Common myeloid progenitor, CD34-positive (primary cell): Measurements from ENCODE around the gene EFNA5.

Source experiments
- CTCF ChIA-PET: fragments of 350-600 bp; sonication (Branson Sonifier 250); formaldehyde crosslinking; loops from one replicate; lab custom pipeline; 2021; ENCODE audit warnings: antibody characterized with exemption; lab: Charles Lee
- POLR2A ChIA-PET: fragments of 350-600 bp; sonication (Branson Sonifier 250); formaldehyde crosslinking; loops from one replicate; lab custom pipeline; 2021; ENCODE audit warnings: antibody characterized with exemption; lab: Charles Lee
- DNase-seq, 3 donors: peaks; one replicate each; pipeline versions ENCODE4 v3.0.0 to v3.0.0-alpha.2; 2013
- H3K27ac ChIP-seq, 2 experiments: 1 replicate in 1 of 2; 2 replicates in 1 of 2; pipeline ENCODE4 v1.7.0; 2013; ENCODE audit warnings: inconsistent platforms in 2 of 2, low read length in 2 of 2, mild to moderate bottlenecking in 2 of 2, low read depth in 1 of 2, moderate library complexity in 1 of 2; ENCODE audit not compliant: severe bottlenecking in 2 of 2, insufficient read depth in 1 of 2, poor library complexity in 1 of 2
- H3K27me3 ChIP-seq, 5 experiments: replicated peaks in 2 of 5; 1 replicate in 3 of 5; 2 replicates in 2 of 5; pipeline versions ENCODE4 v1.6.1 to v1.7.0; 2013; ENCODE audit warnings: low read length in 4 of 5, mild to moderate bottlenecking in 2 of 5, moderate library complexity in 2 of 5, inconsistent platforms in 1 of 5; ENCODE audit not compliant: insufficient read depth in 5 of 5, control insufficient read depth in 4 of 5
- H3K36me3 ChIP-seq, 4 experiments: 1 replicate in 2 of 4; 2 replicates in 2 of 4; pipeline versions ENCODE4 v1.6.1 to v1.7.0; 2013; ENCODE audit warnings: low read length in 3 of 4, control low read depth in 1 of 4, mild to moderate bottlenecking in 1 of 4; ENCODE audit not compliant: control insufficient read depth in 4 of 4, insufficient read depth in 4 of 4
- H3K4me1 ChIP-seq, 4 experiments: 1 replicate in 3 of 4; 2 replicates in 1 of 4; pipeline versions ENCODE4 v1.6.1 to v1.7.1; 2013; ENCODE audit warnings: low read length in 3 of 4, mild to moderate bottlenecking in 3 of 4, control low read depth in 1 of 4, inconsistent platforms in 1 of 4, moderate library complexity in 1 of 4; ENCODE audit not compliant: control insufficient read depth in 4 of 4, insufficient read depth in 4 of 4; ENCODE audit errors: control extremely low read depth in 1 of 4
- H3K4me3 ChIP-seq, 7 experiments: 1 replicate in 4 of 7; 2 replicates in 3 of 7; pipeline versions ENCODE4 v1.5.1 to v1.7.0; 2013; ENCODE audit warnings: mild to moderate bottlenecking in 7 of 7, low read length in 6 of 7, moderate library complexity in 6 of 7, inconsistent platforms in 2 of 7, low read depth in 2 of 7, control low read depth in 1 of 7; ENCODE audit not compliant: insufficient read depth in 4 of 7, control insufficient read depth in 1 of 7; ENCODE audit errors: extremely low read depth in 1 of 7
- H3K9me3 ChIP-seq, 5 experiments: 1 replicate in 4 of 5; 2 replicates in 1 of 5; pipeline versions ENCODE4 v1.6.1 to v1.7.1; 2013; ENCODE audit warnings: low read length in 4 of 5, mild to moderate bottlenecking in 2 of 5, inconsistent platforms in 1 of 5, low read depth in 1 of 5, moderate library complexity in 1 of 5; ENCODE audit not compliant: control insufficient read depth in 4 of 5, insufficient read depth in 2 of 5; ENCODE audit errors: control extremely low read depth in 1 of 5
- WGBS: methylation state at CpG from one replicate; pipeline ENCODE4 v1.1.5; 2013; ENCODE audit not compliant: insufficient coverage; 5-methylcytosine and 5-hydroxymethylcytosine counted together

EFNA5 gene

DNA sequence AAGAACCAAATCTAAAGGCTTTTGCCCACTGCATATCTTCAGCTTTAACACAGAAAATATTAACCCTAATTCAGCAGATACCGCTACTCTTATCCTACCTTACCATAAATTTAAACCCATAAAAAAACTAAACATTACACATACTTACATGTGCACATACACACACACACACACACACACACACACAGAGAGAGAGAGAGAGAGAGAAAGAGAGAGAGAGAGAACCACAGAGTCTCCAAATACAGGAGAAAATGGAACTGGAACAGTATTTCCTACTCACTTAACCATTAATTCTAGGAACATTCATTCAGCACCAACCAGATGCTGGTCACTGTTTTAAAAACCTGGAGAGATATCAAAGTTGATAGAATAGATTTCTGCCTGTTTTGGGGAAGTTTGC, 53.7 kb downstream of the EFNA5 start:
- no peak overlapping the region for H3K4me3 ChIP-seq
- no peaks in the 10 kb centered on the region for H3K4me1 ChIP-seq
- POLR2A ChIA-PET = no interaction called here
- H3K36me3 ChIP-seq = no peaks in the 10 kb centered on the region
- 80% methylated on average over 1 of the region's 1 CpG for WGBS
- no peaks in the 10 kb centered on the region for H3K9me3 ChIP-seq
- H3K27me3 ChIP-seq = no peaks in the 10 kb centered on the region
- CTCF ChIA-PET = interaction anchor here (1.2 to 1.4 kb wide), 2 partner anchors 13 to 14 kb away, joined by 3 read pairs; no protein-coding TSS in a partner anchor
- no peak overlapping the region for H3K27ac ChIP-seq
- DNase-seq = no peak

DNA sequence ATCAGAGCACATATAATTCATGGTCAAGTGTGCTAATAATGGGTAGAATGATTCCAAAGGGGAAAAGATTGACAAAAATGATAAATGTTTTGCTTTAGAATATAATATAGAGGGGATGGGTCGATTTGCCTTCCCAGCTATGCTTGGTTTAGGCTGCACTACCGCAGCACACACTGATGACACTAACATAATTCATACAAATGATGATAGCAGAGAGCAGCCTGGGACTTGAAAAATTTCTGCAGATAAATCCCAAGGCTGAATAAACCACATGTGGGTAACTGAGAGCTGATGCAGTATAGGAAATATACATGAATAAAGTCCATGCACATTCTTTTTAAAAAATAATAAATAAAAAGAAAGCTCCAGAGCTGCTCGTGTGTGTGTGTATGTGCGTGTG, 54.5 kb downstream of the EFNA5 start:
- no peak for DNase-seq
- no peak overlapping the region for H3K27ac ChIP-seq
- no peaks in the 10 kb centered on the region for H3K9me3 ChIP-seq
- H3K4me3 ChIP-seq = no peak overlapping the region
- no peaks in the 10 kb centered on the region for H3K36me3 ChIP-seq
- CTCF ChIA-PET = interaction anchor here (1.2 to 1.4 kb wide), 2 partner anchors 12 to 14 kb away, joined by 3 read pairs; no protein-coding TSS in a partner anchor
- WGBS = no CpG with 5 or more reads among the region's 4 CpGs
- H3K27me3 ChIP-seq = no peaks in the 10 kb centered on the region
- POLR2A ChIA-PET = no interaction called here
- H3K4me1 ChIP-seq = no peaks in the 10 kb centered on the region

DNA sequence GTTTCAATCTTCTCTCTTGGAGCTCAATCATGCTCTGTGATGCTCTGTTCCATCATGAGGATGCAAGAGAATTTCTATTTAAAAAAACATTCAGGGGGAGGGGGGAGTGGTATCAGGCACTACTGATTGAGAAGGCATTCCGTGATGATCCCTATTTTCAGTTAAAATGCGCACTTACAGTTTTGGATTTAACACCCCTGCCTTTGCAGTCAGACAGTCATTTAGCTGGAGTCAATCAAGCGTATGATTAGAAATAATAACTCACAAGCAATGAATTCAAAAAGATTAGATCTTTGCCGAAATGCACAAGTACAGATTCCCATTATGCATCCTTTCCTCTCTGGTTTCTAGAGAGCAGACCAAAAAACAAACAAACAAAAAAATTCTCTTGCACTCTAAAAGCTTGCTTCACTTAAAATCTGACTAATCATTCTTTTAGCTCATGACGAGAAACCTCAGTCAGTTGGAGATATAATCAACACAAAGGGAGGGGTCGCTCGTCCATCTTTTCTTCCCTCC, 55.4 kb downstream of the EFNA5 start:
- CTCF ChIA-PET = no interaction called here
- Histone ChIP-seq H3K27me3 (no peaks in the 10 kb centered on the region), H3K9me3 (no peaks in the 10 kb centered on the region), H3K27ac (no peak overlapping the region), H3K4me3 (no peak overlapping the region), H3K36me3 (no peaks in the 10 kb centered on the region), H3K4me1 (no peaks in the 10 kb centered on the region)
- DNase-seq = no peak
- POLR2A ChIA-PET = no interaction called here
- WGBS = 83% methylated on average over 4 of the region's 7 CpGs

DNA sequence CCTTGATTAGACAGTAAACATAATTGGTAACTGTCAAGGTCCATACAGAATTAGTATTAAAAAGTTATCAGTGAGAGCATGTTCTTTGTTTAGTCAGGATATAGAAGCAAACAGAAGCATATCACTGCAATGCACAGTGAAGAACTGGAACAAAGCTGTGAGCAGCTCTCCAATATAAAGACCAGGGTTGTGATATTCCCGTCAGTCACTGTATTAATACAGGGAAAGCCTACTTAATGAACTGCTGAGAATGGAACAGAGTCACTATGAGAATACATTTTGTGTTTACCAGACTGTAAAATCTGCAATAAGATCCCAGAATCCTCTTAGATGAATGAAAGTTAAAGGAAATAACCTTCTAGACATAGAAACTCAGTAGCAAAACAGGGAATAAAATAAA, 58.2 kb downstream of the EFNA5 start:
- 100% methylated on average over 1 of the region's 1 CpG for WGBS
- Histone ChIP-seq H3K4me3 (no peak overlapping the region), H3K4me1 (no peaks in the 10 kb centered on the region), H3K27me3 (no peaks in the 10 kb centered on the region), H3K36me3 (no peaks in the 10 kb centered on the region), H3K27ac (no peak overlapping the region), H3K9me3 (no peaks in the 10 kb centered on the region)
- POLR2A ChIA-PET = no interaction called here
- DNase-seq = no peak
- CTCF ChIA-PET = no interaction called here

DNA sequence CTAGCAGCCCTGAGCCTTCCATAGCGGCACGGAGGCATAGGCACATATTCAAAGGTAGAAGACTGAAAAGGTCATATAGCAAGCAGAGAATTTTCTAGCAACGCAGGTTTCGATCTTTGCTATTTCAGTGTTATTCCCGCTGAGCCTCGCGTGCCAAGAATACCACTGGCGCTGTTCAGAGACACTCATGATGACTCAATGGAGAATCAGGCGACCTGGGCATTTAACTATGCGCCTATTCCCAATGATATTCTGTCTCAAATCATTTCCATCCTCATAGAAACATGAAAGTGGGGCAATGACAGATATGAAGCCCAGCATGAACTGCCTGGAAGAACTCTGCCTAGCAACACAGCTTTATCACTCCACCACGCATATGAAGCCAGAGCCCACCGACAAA, 59.9 kb downstream of the EFNA5 start:
- H3K4me3 ChIP-seq = no peak overlapping the region
- ChIA-PET CTCF (no interaction called here), POLR2A (no interaction called here)
- no peaks in the 10 kb centered on the region for H3K27me3 ChIP-seq
- no peaks in the 10 kb centered on the region for H3K9me3 ChIP-seq
- DNase-seq = no peak
- peaks cover under 1 to 3% (median 2%) of the 10 kb centered on the region in 4 experiments for H3K4me1 ChIP-seq
- no peaks in the 10 kb centered on the region for H3K36me3 ChIP-seq
- H3K27ac ChIP-seq = no peak overlapping the region
- WGBS = 100% methylated on average over 11 of the region's 12 CpGs

DNA sequence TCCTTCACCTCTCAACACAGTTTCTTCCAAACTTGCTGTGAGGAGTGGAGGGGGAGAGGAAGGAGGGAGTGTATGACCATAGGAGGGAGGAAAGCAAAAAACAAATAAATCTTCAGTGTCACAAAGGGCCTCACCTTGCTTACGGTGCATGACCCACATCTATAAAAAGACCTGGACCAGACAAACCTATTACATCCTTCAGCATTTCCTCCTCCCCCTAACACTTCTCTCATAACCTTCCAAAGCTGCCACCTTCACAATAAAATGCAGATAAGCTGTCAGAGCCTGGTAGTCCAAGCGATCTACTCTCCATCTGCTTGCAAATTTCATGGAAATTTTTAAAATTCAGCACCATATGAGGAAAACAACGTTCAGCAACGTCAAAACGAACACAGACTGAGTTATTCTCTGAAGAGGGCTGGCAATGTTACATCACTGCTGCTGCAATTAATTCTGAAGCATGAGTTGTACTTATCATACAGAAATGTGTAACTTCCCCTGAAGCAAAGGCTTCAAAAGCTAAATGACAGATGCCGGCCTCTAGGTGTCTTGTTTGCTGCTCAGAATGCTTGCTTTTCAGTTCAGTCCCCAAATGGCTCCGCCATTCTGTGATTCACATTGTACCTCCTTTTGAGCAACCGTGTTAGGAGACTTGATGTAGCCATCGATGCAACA, 62.9 kb downstream of the EFNA5 start:
- no peaks in the 10 kb centered on the region for H3K36me3 ChIP-seq
- 76% methylated on average over 9 of the region's 9 CpGs for WGBS
- ChIA-PET POLR2A (no interaction called here), CTCF (no interaction called here)
- no peaks in the 10 kb centered on the region for H3K9me3 ChIP-seq
- DNase-seq = peak in 1 of 3 donors; percentile 5
- no peaks in the 10 kb centered on the region for H3K27me3 ChIP-seq
- no peak overlapping the region for H3K27ac ChIP-seq
- no peak overlapping the region for H3K4me3 ChIP-seq
- peaks cover 6 to 16% (median 12%) of the 10 kb centered on the region in 4 experiments for H3K4me1 ChIP-seq

DNA sequence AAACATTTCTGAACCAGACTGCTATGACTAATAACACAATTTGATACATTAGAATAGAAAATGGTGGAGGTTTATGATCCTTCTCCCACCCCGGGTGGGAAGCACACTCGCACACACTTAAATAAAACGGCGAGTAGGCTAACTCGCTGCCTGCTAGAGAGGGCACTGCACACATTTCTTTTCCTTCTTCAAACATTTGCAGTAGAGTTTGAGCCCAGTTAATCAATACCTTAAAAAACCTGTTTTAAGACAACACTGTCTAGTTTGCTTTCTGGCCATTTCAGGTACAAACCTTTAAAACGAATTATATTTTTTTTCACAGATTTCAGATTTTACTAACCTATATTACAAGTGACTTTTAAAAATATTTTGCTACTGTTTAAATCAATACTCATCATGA, 63.5 kb downstream of the EFNA5 start:
- 97% methylated on average over 4 of the region's 6 CpGs for whole genome bisulfite sequencing
- no peak overlapping the region for H3K27ac ChIP-seq
- H3K4me1 ChIP-seq = peaks cover 6 to 16% (median 12%) of the 10 kb centered on the region in 4 experiments
- no peaks in the 10 kb centered on the region for H3K36me3 ChIP-seq
- H3K9me3 ChIP-seq = no peaks in the 10 kb centered on the region
- CTCF ChIA-PET = no interaction called here
- POLR2A ChIA-PET = no interaction called here
- H3K4me3 ChIP-seq = no peak overlapping the region
- no peaks in the 10 kb centered on the region for H3K27me3 ChIP-seq
- no peak for DNase-seq
